ENCODE data around the gene SUCNR1. TPM values are rescaled to one million over a fixed set of nuclear protein-coding genes. Genes with fewer than 3 reads are reported as not detected.

The SUCNR1 gene
- polyA plus RNA-seq, 4 donors = 0.78 to 11.4 (median 6.3) TPM

DNA sequence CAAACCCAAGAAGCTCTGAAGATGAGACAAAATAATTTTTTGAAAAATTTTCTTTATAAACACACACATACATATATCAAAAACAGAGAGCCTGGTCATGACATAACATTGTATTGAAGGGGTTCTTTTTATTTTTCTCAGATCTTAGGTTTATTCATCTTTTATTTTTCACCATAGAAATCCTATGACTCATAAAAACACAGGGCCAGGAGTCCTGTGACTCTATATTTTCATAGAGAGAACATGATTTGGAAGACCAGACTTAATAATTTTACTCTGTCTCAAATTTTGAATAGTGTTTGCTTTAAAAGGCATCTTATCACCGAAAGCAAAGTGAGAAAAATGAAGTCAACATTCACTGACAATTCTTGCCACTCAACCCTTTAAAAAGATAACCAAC lies 57.7 kb downstream of the SUCNR1 start:
- DNase-seq (ENCODE audit: low read depth in 4 of 4, low spot score in 3 of 4) = no peak

DNA sequence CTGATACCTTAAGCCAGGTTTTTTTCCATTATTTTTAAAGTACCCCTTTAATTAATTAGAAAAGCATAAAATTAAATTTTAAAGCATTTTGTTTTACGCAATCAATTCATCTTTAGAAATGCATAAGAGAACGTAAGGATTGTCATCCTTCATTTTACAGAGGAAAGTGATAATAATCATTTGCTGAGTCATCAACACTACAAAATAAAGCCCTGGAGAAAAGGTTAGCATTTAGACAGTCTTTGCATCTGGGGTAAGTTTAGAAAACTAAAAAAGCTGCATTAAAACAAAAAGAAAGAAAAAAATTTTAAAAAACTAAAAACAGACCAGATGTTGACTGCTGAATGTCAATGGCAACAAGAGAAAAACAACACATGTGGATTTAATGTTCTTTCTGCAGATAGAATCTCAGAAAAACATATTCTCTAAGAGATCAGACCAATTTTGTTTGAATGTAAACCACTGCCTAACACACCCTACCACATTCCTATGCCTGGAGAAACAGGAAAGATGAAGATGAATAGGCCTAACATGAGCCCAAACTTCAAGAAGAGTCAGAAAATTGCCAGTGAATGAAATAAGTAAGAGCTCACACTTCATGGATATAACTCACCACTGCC lies 59.9 kb downstream of the SUCNR1 start:
- no peak for DNase-seq (ENCODE audit: low read depth in 4 of 4, low spot score in 3 of 4)

Other genes with a start within 250 kb of the SUCNR1 start
- under 1 TPM in 1 of 4 donors, not detected in 3; 0.40 TPM for gene AADACL2, start 139.7 kb upstream of the SUCNR1 start, polyA plus RNA-seq (ENCODE audit: insufficient read length in 4 of 4)
- 1 to 10 TPM in 1 of 4 donors, under 1 TPM in 3; 0.21 to 1.4 (median 0.24) TPM for gene AADAC, start 59.5 kb upstream of the SUCNR1 start, polyA plus RNA-seq (ENCODE audit: insufficient read length in 4 of 4)